ENCODE results near the gene GALNS.

GALNS gene

GRCh38 chr16:88796278-88796677 lies 60.5 kb downstream of the GALNS start:
- H3K4me3 ChIP-seq (ENCODE audit: insufficient read depth in 1 of 2, low read depth in 1 of 2, low read length in 2 of 2): no peak overlapping the region
- H2AFZ ChIP-seq (ENCODE audit: low read depth, low read length): no peak overlapping the region
- no peak overlapping the region for H2BK15ac ChIP-seq (ENCODE audit: low read depth, poor library complexity, severe bottlenecking)
- H3K4me1 ChIP-seq (ENCODE audit: control insufficient read depth, insufficient read depth, low read depth, low read length): peaks cover 16% of the 10 kb centered on the region
- peaks cover 0 to 8% of the 10 kb centered on the region in 2 experiments for H3K36me3 ChIP-seq (ENCODE audit: control insufficient read depth in 1 of 2, insufficient read depth in 2 of 2, low read depth in 1 of 2, low read length in 2 of 2)
- H4K8ac ChIP-seq (ENCODE audit: low read length): no peak overlapping the region
- H2AK5ac ChIP-seq (ENCODE audit: low read length, severe bottlenecking): no peak overlapping the region
- no CpG with 5 or more reads among the region's 4 CpGs for WGBS
- DNase-seq: no peak
- H3K9me3 ChIP-seq (ENCODE audit: control insufficient read depth, low read length): no peaks in the 10 kb centered on the region
- no peak overlapping the region for H3K23ac ChIP-seq (ENCODE audit: low read length in 2 of 2)
- no peak overlapping the region for H4K91ac ChIP-seq (ENCODE audit: low read length)
- H3K79me1 ChIP-seq (replicated peaks; ENCODE audit: low read length, poor library complexity, severe bottlenecking): no peaks in the 10 kb centered on the region
- H3K27ac ChIP-seq (ENCODE audit: low read length, poor library complexity, severe bottlenecking): no peak overlapping the region
- H3K4me2 ChIP-seq (ENCODE audit: low read length, poor library complexity, severe bottlenecking): no peak overlapping the region
- H2BK120ac ChIP-seq (ENCODE audit: low read depth, low read length): no peak overlapping the region
- H3K14ac ChIP-seq (ENCODE audit: low read length in 2 of 2): no peak overlapping the region
- peaks cover 4 to 27% of the 10 kb centered on the region in 2 experiments for H3K27me3 ChIP-seq (ENCODE audit: control insufficient read depth in 1 of 2, insufficient read depth in 1 of 2, low read length in 2 of 2)
- H3K9ac ChIP-seq (ENCODE audit: low read length): no peak overlapping the region
- no peak overlapping the region for H2BK12ac ChIP-seq (ENCODE audit: low read length in 2 of 2)
- no peak overlapping the region for H3K18ac ChIP-seq (ENCODE audit: low read depth in 1 of 2, low read length in 2 of 2)
- no peak overlapping the region for H3K4ac ChIP-seq (ENCODE audit: low read depth in 1 of 2, low read length in 2 of 2)
- no peak overlapping the region for H2BK5ac ChIP-seq (ENCODE audit: low read depth, low read length, poor library complexity, severe bottlenecking)

GRCh38 chr16:88793251-88793954 lies 63.3 kb downstream of the GALNS start:
- WGBS: 72% methylated on average over 35 of the region's 35 CpGs
- H4K91ac ChIP-seq (ENCODE audit: low read length): peak overlapping the region; percentile 25
- H3K79me1 ChIP-seq (replicated peaks; ENCODE audit: low read length, poor library complexity, severe bottlenecking): no peaks in the 10 kb centered on the region

GRCh38 chr16:88792668-88793250 lies 64.0 kb downstream of the GALNS start:
- H3K4me3 ChIP-seq (ENCODE audit: insufficient read depth in 1 of 2, low read depth in 1 of 2, low read length in 2 of 2): no peak overlapping the region

More at GRCh38 chr16:88793251-88793954, 63.3 kb downstream of the GALNS start:
- H2BK120ac ChIP-seq (ENCODE audit: low read depth, low read length): no peak overlapping the region
- H3K14ac ChIP-seq (ENCODE audit: low read length in 2 of 2): no peak overlapping the region
- H3K9me3 ChIP-seq (ENCODE audit: control insufficient read depth, low read length): no peaks in the 10 kb centered on the region
- no peak for DNase-seq
- H2AFZ ChIP-seq (ENCODE audit: low read depth, low read length): no peak overlapping the region
- peaks cover 31% of the 10 kb centered on the region for H3K4me1 ChIP-seq (ENCODE audit: control insufficient read depth, insufficient read depth, low read depth, low read length)
- peak overlapping the region in 1 of 2 experiments; percentile 19 for H2BK12ac ChIP-seq (ENCODE audit: low read length in 2 of 2)
- no peak overlapping the region for H3K4ac ChIP-seq (ENCODE audit: low read depth in 1 of 2, low read length in 2 of 2)
- H3K27ac ChIP-seq (ENCODE audit: low read length, poor library complexity, severe bottlenecking): no peak overlapping the region
- no peak overlapping the region for H2AK5ac ChIP-seq (ENCODE audit: low read length, severe bottlenecking)
- no peak overlapping the region for H3K4me3 ChIP-seq (ENCODE audit: insufficient read depth in 1 of 2, low read depth in 1 of 2, low read length in 2 of 2)
- no peak overlapping the region for H3K18ac ChIP-seq (ENCODE audit: low read depth in 1 of 2, low read length in 2 of 2)
- H2BK15ac ChIP-seq (ENCODE audit: low read depth, poor library complexity, severe bottlenecking): peak overlapping the region; percentile 6
- H3K4me2 ChIP-seq (ENCODE audit: low read length, poor library complexity, severe bottlenecking): no peak overlapping the region
- no peaks in the 10 kb centered on the region for H3K36me3 ChIP-seq (ENCODE audit: control insufficient read depth in 1 of 2, insufficient read depth in 2 of 2, low read depth in 1 of 2, low read length in 2 of 2)
- H3K23ac ChIP-seq (ENCODE audit: low read length in 2 of 2): no peak overlapping the region
- no peak overlapping the region for H3K9ac ChIP-seq (ENCODE audit: low read length)
- peaks cover 4 to 31% of the 10 kb centered on the region in 2 experiments for H3K27me3 ChIP-seq (ENCODE audit: control insufficient read depth in 1 of 2, insufficient read depth in 1 of 2, low read length in 2 of 2)
- H4K8ac ChIP-seq (ENCODE audit: low read length): no peak overlapping the region
- no peak overlapping the region for H2BK5ac ChIP-seq (ENCODE audit: low read depth, low read length, poor library complexity, severe bottlenecking)

GRCh38 chr16:88792078-88792550 lies 64.6 kb downstream of the GALNS start:
- H3K4me3 ChIP-seq (ENCODE audit: insufficient read depth in 1 of 2, low read depth in 1 of 2, low read length in 2 of 2): no peak overlapping the region
- H3K18ac ChIP-seq (ENCODE audit: low read depth in 1 of 2, low read length in 2 of 2): no peak overlapping the region
- no peak overlapping the region for H4K8ac ChIP-seq (ENCODE audit: low read length)
- H3K14ac ChIP-seq (ENCODE audit: low read length in 2 of 2): no peak overlapping the region
- peaks cover 31% of the 10 kb centered on the region for H3K4me1 ChIP-seq (ENCODE audit: control insufficient read depth, insufficient read depth, low read depth, low read length)
- no peak overlapping the region for H3K4me2 ChIP-seq (ENCODE audit: low read length, poor library complexity, severe bottlenecking)
- H2BK120ac ChIP-seq (ENCODE audit: low read depth, low read length): no peak overlapping the region
- no peak overlapping the region for H2AK5ac ChIP-seq (ENCODE audit: low read length, severe bottlenecking)
- H3K79me1 ChIP-seq (replicated peaks; ENCODE audit: low read length, poor library complexity, severe bottlenecking): no peaks in the 10 kb centered on the region
- no peak overlapping the region for H2BK15ac ChIP-seq (ENCODE audit: low read depth, poor library complexity, severe bottlenecking)
- H3K9me3 ChIP-seq (ENCODE audit: control insufficient read depth, low read length): no peaks in the 10 kb centered on the region
- H2BK12ac ChIP-seq (ENCODE audit: low read length in 2 of 2): no peak overlapping the region
- H4K91ac ChIP-seq (ENCODE audit: low read length): no peak overlapping the region
- WGBS: 87% methylated on average over 13 of the region's 13 CpGs
- H3K9ac ChIP-seq (ENCODE audit: low read length): no peak overlapping the region
- no peaks in the 10 kb centered on the region for H3K36me3 ChIP-seq (ENCODE audit: control insufficient read depth in 1 of 2, insufficient read depth in 2 of 2, low read depth in 1 of 2, low read length in 2 of 2)
- no peak overlapping the region for H2BK5ac ChIP-seq (ENCODE audit: low read depth, low read length, poor library complexity, severe bottlenecking)
- no peak overlapping the region for H3K27ac ChIP-seq (ENCODE audit: low read length, poor library complexity, severe bottlenecking)
- peaks cover 4 to 31% of the 10 kb centered on the region in 2 experiments for H3K27me3 ChIP-seq (ENCODE audit: control insufficient read depth in 1 of 2, insufficient read depth in 1 of 2, low read length in 2 of 2)
- no peak overlapping the region for H2AFZ ChIP-seq (ENCODE audit: low read depth, low read length)
- no peak overlapping the region for H3K23ac ChIP-seq (ENCODE audit: low read length in 2 of 2)
- no peak overlapping the region for H3K4ac ChIP-seq (ENCODE audit: low read depth in 1 of 2, low read length in 2 of 2)
- DNase-seq: no peak

More at GRCh38 chr16:88792668-88793250, 64.0 kb downstream of the GALNS start:
- Histone ChIP-seq H2BK15ac (ENCODE audit: low read depth, poor library complexity, severe bottlenecking) (peak overlapping the region; percentile 6), H3K79me1 (replicated peaks; ENCODE audit: low read length, poor library complexity, severe bottlenecking) (no peaks in the 10 kb centered on the region), H3K14ac (ENCODE audit: low read length in 2 of 2) (no peak overlapping the region), H2AFZ (ENCODE audit: low read depth, low read length) (no peak overlapping the region), H2BK12ac (ENCODE audit: low read length in 2 of 2) (peak overlapping the region in 1 of 2 experiments; percentile 19), H3K9me3 (ENCODE audit: control insufficient read depth, low read length) (no peaks in the 10 kb centered on the region), H4K91ac (ENCODE audit: low read length) (no peak overlapping the region), H3K27me3 (ENCODE audit: control insufficient read depth in 1 of 2, insufficient read depth in 1 of 2, low read length in 2 of 2) (peaks cover 4 to 31% of the 10 kb centered on the region in 2 experiments), H2BK120ac (ENCODE audit: low read depth, low read length) (no peak overlapping the region), H3K4ac (ENCODE audit: low read depth in 1 of 2, low read length in 2 of 2) (no peak overlapping the region), H3K23ac (ENCODE audit: low read length in 2 of 2) (no peak overlapping the region), H3K4me1 (ENCODE audit: control insufficient read depth, insufficient read depth, low read depth, low read length) (peaks cover 31% of the 10 kb centered on the region), H2BK5ac (ENCODE audit: low read depth, low read length, poor library complexity, severe bottlenecking) (no peak overlapping the region), H3K4me2 (ENCODE audit: low read length, poor library complexity, severe bottlenecking) (no peak overlapping the region), H3K36me3 (ENCODE audit: control insufficient read depth in 1 of 2, insufficient read depth in 2 of 2, low read depth in 1 of 2, low read length in 2 of 2) (no peaks in the 10 kb centered on the region), H3K27ac (ENCODE audit: low read length, poor library complexity, severe bottlenecking) (no peak overlapping the region), H2AK5ac (ENCODE audit: low read length, severe bottlenecking) (no peak overlapping the region), H3K9ac (ENCODE audit: low read length) (no peak overlapping the region), H3K18ac (ENCODE audit: low read depth in 1 of 2, low read length in 2 of 2) (no peak overlapping the region), H4K8ac (ENCODE audit: low read length) (no peak overlapping the region)
- no peak for DNase-seq
- WGBS: 91% methylated on average over 12 of the region's 12 CpGs
